Bone marrow (tissue), 2 donors: Measurements from ENCODE around the gene PNPLA5.

Source experiments
- DNase-seq, 2 donors: peaks; one replicate each; lab custom pipeline; 2025; lab: John Stamatoyannopoulos, UW

The PNPLA5 gene

GRCh38 chr22:43838571-43839307, 53.1 kb downstream of the PNPLA5 start:
- no peak for DNase-seq

DNA sequence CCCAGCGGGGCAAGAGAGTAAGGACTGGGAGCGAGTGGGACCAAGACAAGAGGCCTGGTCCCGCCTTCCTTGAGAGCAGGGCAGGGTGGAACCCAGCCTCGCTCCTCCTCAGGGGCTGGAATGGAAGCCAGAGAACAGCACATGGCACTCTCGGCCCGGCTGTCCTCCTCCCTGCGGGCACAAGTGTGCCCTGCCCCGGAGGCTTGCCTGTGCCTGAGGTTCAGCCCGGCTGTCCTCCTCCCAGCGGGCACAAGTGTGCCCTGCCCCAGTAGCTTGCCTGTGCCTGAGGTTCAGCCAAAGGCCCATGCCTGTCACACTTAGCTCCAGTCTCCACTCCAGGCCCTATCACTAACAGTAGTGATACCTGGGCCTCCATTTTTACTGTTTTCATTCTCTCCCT, 53.7 kb downstream of the PNPLA5 start:
- no peak for DNase-seq

GRCh38 chr22:43837666-43838065, 54.1 kb downstream of the PNPLA5 start:
- DNase-seq: no peak

GRCh38 chr22:43835736-43836135, 56.1 kb downstream of the PNPLA5 start:
- no peak for DNase-seq

DNA sequence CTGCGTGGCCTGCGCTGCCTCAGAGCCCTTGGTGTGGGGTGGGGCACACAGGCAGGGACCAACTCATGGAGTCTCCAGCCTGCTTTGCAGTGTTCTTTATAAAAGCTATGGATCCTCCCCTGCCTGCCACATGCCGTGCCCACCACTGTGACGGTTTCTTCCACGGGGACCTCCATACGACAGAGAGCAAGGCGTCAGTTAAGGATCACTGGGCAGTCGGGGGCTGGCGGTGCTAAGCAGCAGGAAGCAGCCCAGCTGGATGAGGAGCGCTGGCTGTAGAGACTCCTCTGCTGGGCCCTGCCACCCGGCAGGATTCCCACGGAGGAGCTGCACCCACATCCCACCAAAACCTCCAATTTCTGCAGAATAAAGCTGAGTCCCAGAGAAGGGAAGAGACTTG, 56.6 kb downstream of the PNPLA5 start:
- DNase-seq: no peak

- DNase-seq: no peak
These were observed 58.2 kb downstream of the PNPLA5 start for GRCh38 chr22:43833286-43834240.

GRCh38 chr22:43832393-43833265, 59.2 kb downstream of the PNPLA5 start:
- no peak for DNase-seq

DNA sequence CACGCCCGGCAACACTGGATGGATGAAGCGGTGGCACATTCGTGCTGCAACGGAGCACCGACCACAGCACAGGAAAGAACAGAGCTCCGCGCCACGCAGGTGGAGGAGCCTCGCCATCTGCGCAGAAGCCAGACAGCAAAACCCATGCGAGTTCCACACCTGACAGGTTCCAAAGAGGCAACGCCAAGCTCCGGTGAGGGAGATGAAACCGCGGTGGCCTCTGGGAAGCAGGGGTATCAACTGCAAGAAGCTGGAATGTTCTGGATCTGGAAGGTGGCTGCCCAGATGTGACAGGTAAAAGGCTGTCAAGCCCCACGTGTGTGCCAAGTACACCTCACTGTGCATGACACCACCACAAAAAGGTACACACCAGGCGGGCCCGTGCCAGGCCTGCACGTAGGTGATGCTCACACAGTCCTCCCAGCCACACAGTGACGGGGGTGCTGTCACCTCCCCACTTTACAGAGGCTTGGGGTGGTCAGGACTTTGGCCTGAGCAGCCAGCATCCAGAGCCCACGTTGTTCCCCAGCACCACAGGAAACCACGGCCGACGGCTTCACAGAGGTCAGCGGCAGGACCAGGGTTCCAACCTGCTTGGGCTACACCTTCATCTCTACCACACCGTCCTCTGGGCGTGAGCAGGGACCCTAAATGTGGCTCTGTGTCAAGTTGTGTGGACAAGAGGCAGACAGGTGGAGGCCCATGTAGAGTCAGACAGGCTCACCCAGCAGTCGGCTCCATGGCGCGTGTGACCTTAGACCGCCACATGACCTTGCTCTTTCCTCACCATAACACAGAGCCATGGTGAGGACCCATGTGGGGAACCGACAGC, 60.0 kb downstream of the PNPLA5 start:
- DNase-seq: no peak

- DNase-seq: no peak
These were observed 60.8 kb downstream of the PNPLA5 start for GRCh38 chr22:43830931-43831560.

- no peak for DNase-seq
These were observed 61.6 kb downstream of the PNPLA5 start for GRCh38 chr22:43829904-43830851.
